ENCODE results near the gene MDGA2.
"Not testable (repeated sequence)": the region's sequence is repeated elsewhere in the genome, so short reads cannot be mapped to it uniquely, and the experiment has no call there.

MDGA2 gene

DNA sequence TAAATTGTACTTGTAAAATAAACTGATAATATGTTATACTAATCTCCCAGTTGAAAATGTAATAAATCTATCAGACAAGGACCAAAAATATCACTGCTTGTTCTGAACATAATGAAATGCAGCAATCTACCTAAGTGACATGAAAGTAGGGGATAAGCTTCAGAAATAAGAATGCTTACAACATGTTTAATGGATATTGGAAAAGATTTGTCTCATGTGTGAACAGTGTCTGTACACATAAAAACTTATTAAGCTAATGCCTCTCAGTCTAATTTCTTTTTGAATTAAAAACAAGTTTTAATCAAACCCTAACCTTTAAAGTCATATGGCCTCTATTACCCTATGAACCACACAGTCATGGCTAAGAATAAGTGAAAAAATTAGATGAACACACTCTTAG lies 465.3 kb downstream of the MDGA2 start:
- POLR2A ChIA-PET: no interaction called here
- no peak for TF ChIP-seq SP1 (IDR thresholded peaks at IDR 0.05)
- TF ChIP-seq ELF4 (IDR thresholded peaks at IDR 0.05): no peak
- no peak for TF ChIP-seq ZNF384 (IDR thresholded peaks at IDR 0.05)
- TF ChIP-seq ARNT (IDR thresholded peaks at IDR 0.05): no peak
- no peak for TF ChIP-seq HDGF (IDR thresholded peaks at IDR 0.05; ENCODE audit: borderline replicate concordance)
- TF ChIP-seq FOXA1 (IDR thresholded peaks at IDR 0.05): no peak
- no peak for TF ChIP-seq LEF1 (IDR thresholded peaks at IDR 0.05; ENCODE audit: borderline replicate concordance)
- TF ChIP-seq CTBP1 (IDR thresholded peaks at IDR 0.05; ENCODE audit: borderline replicate concordance): no peak
- no peak for DNase-seq (ENCODE audit: extremely low spot score)
- CTCF ChIA-PET: no interaction called here

DNA sequence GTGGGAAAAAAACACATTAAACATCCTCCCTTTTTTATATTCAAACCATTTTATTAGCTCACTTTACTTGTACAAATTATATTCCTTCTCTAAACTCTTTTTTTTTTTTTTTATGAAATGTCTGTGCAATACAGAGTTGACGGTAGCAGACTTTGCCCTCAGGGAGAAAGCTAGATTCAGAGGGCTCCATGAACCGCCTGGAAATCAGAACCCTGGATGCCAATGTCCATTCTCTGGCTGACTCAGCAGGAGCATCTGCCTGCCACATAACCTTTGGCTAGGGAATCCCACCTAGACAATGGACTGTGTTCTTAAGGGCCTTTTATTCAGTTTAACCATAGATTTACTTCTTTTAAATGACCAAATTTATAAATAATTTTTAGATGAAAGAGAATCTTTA lies 467.0 kb downstream of the MDGA2 start:
- DNase-seq (ENCODE audit: extremely low spot score): no peak
- CTCF ChIA-PET: interaction anchor here (0.7 kb wide), 1 partner anchor 181 kb away, joined by 4 read pairs; no protein-coding TSS in a partner anchor
- POLR2A ChIA-PET: no interaction called here
- TF ChIP-seq ARNT (IDR thresholded peaks at IDR 0.05) (no peak), CTBP1 (IDR thresholded peaks at IDR 0.05; ENCODE audit: borderline replicate concordance) (no peak), FOXM1 (IDR thresholded peaks at IDR 0.05; ENCODE audit: borderline replicate concordance) (no peak), FOXK2 (IDR thresholded peaks at IDR 0.05) (no peak)

DNA sequence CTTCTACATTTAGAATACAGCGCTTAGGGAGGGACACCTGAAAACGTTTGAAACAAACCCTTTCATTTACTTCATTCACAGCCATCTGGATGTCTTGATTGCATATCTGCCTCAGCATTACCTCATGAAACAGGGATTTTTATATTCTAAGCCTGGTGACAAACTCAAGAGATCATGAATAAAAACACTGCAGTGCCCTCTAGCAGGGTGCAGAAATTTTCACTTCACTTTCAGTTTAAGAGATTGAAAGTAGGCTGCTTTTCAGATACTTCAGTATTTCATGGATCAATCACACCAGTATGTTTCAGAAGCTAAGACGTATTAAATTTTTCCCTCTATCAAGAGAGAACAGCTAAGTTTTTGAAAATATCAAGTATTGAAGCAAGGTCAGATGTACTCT lies 467.8 kb downstream of the MDGA2 start:
- ChIA-PET POLR2A (no interaction called here), CTCF (no interaction called here)
- TF ChIP-seq HDGF (IDR thresholded peaks at IDR 0.05; ENCODE audit: borderline replicate concordance) (no peak), NFRKB (IDR thresholded peaks at IDR 0.05) (no peak), SP1 (IDR thresholded peaks at IDR 0.05) (no peak), TARDBP (IDR thresholded peaks at IDR 0.05) (no peak), FOXK2 (IDR thresholded peaks at IDR 0.05) (no peak)
- DNase-seq (ENCODE audit: extremely low spot score): no peak

DNA sequence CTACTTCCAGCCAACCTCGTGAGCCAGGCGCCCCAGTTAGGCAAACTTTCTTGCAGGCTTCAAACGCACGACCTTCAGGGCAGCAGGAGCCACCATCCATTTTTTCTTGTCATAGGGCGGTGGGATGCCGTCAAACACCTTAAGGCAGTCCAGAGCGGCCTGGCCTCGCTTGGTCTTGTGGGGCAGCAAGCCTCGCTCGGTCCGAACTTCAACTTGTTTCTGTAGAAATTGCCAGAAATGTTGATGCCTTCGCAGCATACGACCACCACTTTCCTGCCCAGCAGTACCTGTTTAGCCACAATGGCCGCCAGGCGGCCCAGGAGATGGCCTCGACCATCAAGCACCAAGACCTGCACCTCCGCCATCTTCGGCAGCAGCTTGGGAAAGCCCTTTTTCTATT lies 474.7 kb downstream of the MDGA2 start:
- TF ChIP-seq SP1 (IDR thresholded peaks at IDR 0.05) (no peak), ARNT (IDR thresholded peaks at IDR 0.05) (no peak), FOXK2 (IDR thresholded peaks at IDR 0.05) (no peak), LEF1 (IDR thresholded peaks at IDR 0.05; ENCODE audit: borderline replicate concordance) (no peak), HDGF (IDR thresholded peaks at IDR 0.05; ENCODE audit: borderline replicate concordance) (no peak), NFRKB (IDR thresholded peaks at IDR 0.05) (no peak), FOXM1 (IDR thresholded peaks at IDR 0.05; ENCODE audit: borderline replicate concordance) (no peak), L3MBTL2 (conservative IDR thresholded peaks at IDR 0.05) (no peak), BHLHE40 (IDR thresholded peaks at IDR 0.05; ENCODE audit: borderline replicate concordance) (no peak), FOXA1 (IDR thresholded peaks at IDR 0.05) (no peak), CTBP1 (IDR thresholded peaks at IDR 0.05; ENCODE audit: borderline replicate concordance) (no peak), SUZ12 (IDR thresholded peaks at IDR 0.05) (no peak), ELF4 (IDR thresholded peaks at IDR 0.05) (no peak)
- TF ChIP-seq, protein P1, sequence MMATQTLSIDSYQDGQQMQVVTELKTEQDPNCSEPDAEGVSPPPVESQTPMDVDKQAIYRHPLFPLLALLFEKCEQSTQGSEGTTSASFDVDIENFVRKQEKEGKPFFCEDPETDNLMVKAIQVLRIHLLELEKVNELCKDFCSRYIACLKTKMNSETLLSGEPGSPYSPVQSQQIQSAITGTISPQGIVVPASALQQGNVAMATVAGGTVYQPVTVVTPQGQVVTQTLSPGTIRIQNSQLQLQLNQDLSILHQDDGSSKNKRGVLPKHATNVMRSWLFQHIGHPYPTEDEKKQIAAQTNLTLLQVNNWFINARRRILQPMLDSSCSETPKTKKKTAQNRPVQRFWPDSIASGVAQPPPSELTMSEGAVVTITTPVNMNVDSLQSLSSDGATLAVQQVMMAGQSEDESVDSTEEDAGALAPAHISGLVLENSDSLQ (IDR thresholded peaks at IDR 0.05): no peak
- POLR2A ChIA-PET: no interaction called here
- no peak for DNase-seq (ENCODE audit: extremely low spot score)
- CTCF ChIA-PET: interaction anchor here (0.6 kb wide), 1 partner anchor 352 kb away, joined by 7 read pairs; no protein-coding TSS in a partner anchor

DNA sequence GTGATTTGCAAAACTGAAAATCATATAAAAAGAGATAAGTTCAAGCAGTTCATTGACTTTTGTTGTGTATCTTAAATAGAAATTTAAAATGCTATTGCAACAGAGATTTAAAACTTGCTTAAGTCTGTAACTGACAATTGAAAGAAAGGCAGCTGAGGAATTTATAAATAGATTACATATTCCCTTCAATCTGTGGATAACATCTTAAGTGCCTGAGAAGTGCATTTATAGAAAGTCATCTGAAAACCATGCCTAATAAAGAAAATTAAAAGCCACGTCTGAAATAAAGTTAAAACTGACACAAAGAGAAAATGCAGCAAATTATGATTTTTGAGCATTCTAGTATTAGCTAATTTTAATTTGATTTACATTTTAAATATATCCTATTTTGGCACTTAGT lies 479.8 kb downstream of the MDGA2 start:
- ChIA-PET POLR2A (no interaction called here), CTCF (no interaction called here)
- TF ChIP-seq FOXM1 (IDR thresholded peaks at IDR 0.05; ENCODE audit: borderline replicate concordance) (no peak), HDGF (IDR thresholded peaks at IDR 0.05; ENCODE audit: borderline replicate concordance) (no peak), FOXA1 (IDR thresholded peaks at IDR 0.05) (no peak), LEF1 (IDR thresholded peaks at IDR 0.05; ENCODE audit: borderline replicate concordance) (no peak), SP1 (IDR thresholded peaks at IDR 0.05) (no peak), ARNT (IDR thresholded peaks at IDR 0.05) (no peak), TARDBP (IDR thresholded peaks at IDR 0.05) (no peak), ELF4 (IDR thresholded peaks at IDR 0.05) (no peak), SUZ12 (IDR thresholded peaks at IDR 0.05) (no peak), L3MBTL2 (conservative IDR thresholded peaks at IDR 0.05) (no peak), BHLHE40 (IDR thresholded peaks at IDR 0.05; ENCODE audit: borderline replicate concordance) (no peak)
- TF ChIP-seq, protein P1 (IDR thresholded peaks at IDR 0.05): no peak
- no peak for DNase-seq (ENCODE audit: extremely low spot score)

DNA sequence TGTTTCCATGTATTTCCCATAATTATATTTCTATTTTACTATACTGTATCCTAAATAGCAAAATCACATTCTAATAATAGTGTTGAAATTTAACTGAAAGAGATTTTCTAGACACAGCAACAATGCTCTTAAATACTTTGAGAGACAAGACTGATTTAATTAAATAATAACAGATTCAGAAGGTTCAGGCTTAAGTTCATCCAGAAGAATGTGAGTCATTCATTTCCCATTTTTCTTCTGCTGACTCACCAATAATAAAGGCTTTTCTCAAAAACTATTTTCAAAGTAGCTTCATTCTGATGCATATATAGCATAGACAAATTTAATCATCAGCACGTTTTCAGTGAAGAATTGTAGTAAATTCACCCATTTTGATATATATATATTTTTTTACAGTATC lies 481.4 kb downstream of the MDGA2 start:
- ChIA-PET POLR2A (no interaction called here), CTCF (no interaction called here)
- no peak for DNase-seq (ENCODE audit: extremely low spot score)
- TF ChIP-seq ZNF384 (IDR thresholded peaks at IDR 0.05) (no peak), TARDBP (IDR thresholded peaks at IDR 0.05) (no peak), BHLHE40 (IDR thresholded peaks at IDR 0.05; ENCODE audit: borderline replicate concordance) (no peak), FOXA1 (IDR thresholded peaks at IDR 0.05) (no peak), FOXK2 (IDR thresholded peaks at IDR 0.05) (no peak), CTBP1 (IDR thresholded peaks at IDR 0.05; ENCODE audit: borderline replicate concordance) (no peak), FOXM1 (IDR thresholded peaks at IDR 0.05; ENCODE audit: borderline replicate concordance) (no peak), SUZ12 (IDR thresholded peaks at IDR 0.05) (no peak), L3MBTL2 (conservative IDR thresholded peaks at IDR 0.05) (no peak), SP1 (IDR thresholded peaks at IDR 0.05) (no peak), NFRKB (IDR thresholded peaks at IDR 0.05) (no peak)
- TF ChIP-seq, protein P1 (IDR thresholded peaks at IDR 0.05): no peak

DNA sequence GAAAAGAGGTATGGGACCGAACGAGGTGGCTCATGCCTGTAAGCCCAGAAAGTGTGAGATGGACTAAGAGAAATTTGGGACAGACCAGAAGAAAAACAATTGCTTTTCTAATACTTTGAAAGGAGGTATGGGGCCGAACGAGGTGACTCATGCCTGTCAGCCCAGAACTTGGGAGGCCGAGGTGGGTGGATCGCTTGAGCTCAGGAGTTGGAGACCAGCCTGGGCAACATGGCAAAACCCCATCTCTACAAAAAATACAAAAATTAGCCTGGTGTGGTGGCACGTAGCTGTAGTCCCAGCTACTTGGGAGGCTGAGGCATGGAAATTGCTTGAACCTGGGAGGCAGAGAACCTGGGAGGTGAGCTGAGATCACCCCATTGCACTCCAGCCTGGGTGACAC lies 483.2 kb downstream of the MDGA2 start:
- DNase-seq (ENCODE audit: extremely low spot score); POLR2A ChIA-PET; CTCF ChIA-PET: not testable (repeated sequence)
